Activated B cell treated with CpG ODN at 0.5 μM for 24 hours (primary cell): ENCODE results near the gene TTLL12. TPM values are rescaled to one million over a fixed set of nuclear protein-coding genes. Genes with fewer than 3 reads are reported as not detected.

Source experiments
- ATAC-seq: fragments of 200-7000 bp; cut with Tn5 transposase; one replicate; pipeline ENCODE4 v1.10.0; 2021; ENCODE audit warnings: low read depth, mild to moderate bottlenecking, moderate library complexity
- CTCF ChIA-PET: fragments of 350-600 bp; sonication (Branson Sonifier 250); formaldehyde crosslinking; loops from one replicate; lab custom pipeline; 2021; ENCODE audit warnings: antibody characterized with exemption; lab: Charles Lee
- POLR2A ChIA-PET: fragments of 350-600 bp; sonication (Branson Sonifier 250); formaldehyde crosslinking; loops from one replicate; lab custom pipeline; 2021; ENCODE audit warnings: antibody characterized with exemption; lab: Charles Lee
- DNase-seq: peaks from one replicate; pipeline ENCODE4 v3.0.0; 2022
- H3K27ac Mint-ChIP-seq: one replicate; pipeline ENCODE4 v1.8.0; 2020; ENCODE audit warnings: mixed read lengths
- H3K27me3 Mint-ChIP-seq: one replicate; pipeline ENCODE4 v1.8.0; 2021; ENCODE audit warnings: mixed read lengths
- H3K36me3 Mint-ChIP-seq: one replicate; pipeline ENCODE4 v1.8.0; 2021; ENCODE audit warnings: low read depth, mixed read lengths
- H3K4me1 Mint-ChIP-seq: one replicate; pipeline ENCODE4 v1.8.0; 2021; ENCODE audit warnings: mixed read lengths
- H3K4me3 Mint-ChIP-seq: one replicate; pipeline ENCODE4 v1.8.0; 2020; ENCODE audit warnings: mild to moderate bottlenecking, mixed read lengths
- H3K9me3 Mint-ChIP-seq: one replicate; pipeline ENCODE4 v1.8.0; 2020; ENCODE audit warnings: mixed read lengths
- intact Hi-C: fragments of 100-400 bp; cut with micrococcal nuclease; formaldehyde crosslinking; loops from one replicate; pipeline ENCODE4 v1.15.1; 2024
- total RNA-seq: library from RNA; stranded (reverse); gene quantifications from 2 replicates; pipeline ENCODE4 v1.2.3, GENCODE V29; 2022
- TF ChIP-seq, protein P1 (sequence below): fragments of 200-600 bp; IDR thresholded peaks from one replicate; pipeline ENCODE4 v1.8.0; 2022; ENCODE audit warnings: antibody characterized with exemption, mild to moderate bottlenecking

The TTLL12 gene
- total RNA-seq, 1 donor from 2014 or later, result 31.5 TPM

DNA sequence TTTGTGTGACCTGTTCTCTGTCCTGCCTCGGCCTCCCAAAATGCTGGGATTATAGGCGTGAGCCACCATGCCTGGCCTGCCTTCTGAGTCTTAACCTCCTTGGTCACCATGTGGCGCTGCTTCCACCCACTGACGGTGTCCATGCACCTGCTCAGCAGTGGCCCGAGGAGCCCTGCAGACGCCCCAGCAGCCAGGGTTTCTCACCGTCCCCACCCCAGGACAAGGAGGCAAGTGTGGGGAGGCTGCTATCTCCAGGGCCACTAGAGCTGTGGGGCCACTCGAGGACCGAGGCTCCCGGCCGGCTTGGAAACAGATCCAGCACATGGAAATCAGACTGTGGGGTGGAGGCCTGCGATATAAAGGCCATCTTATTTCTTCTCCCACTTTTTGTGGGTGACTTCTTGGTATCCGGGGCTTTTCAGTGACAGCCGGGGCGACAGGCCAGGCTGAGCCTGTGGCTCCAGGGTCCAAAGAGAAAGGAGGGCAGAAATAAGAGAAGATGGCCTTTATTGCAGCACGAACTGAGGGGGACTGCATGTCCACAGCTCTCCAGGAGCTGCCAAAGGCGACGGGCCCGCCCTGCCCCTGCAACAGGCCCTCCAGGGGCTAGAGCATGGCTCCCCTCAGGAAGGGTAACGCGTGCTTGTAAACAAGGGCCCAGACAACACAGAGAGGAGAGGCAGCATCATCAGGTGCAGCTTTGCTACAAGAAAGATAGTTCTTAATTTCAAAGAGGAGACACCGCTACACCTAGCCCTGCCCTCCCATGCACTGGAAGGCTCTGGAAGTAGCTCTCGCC is 20.6 kb downstream of the TTLL12 start:
- H3K27ac Mint-ChIP-seq, result no peak overlapping the region

DNA sequence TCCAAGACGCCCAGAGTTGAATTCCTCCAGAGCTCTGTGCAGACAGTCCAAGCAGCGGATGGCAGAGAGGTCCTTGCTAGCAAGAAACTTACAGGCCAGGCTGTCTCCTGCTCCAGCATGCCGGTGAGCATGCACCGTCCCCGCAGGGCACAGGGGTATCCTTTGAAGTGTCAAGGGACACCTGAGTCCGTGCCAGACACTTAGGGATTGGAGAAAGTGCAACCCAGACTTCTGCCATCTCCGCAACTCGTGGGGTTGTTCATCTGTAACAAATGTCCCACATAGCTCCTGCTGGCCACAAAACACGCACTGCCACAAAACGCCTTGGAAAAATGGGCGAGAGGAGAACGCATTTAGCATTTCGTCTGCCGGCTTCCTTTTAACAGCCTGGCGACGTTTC is 22.3 kb downstream of the TTLL12 start:
- POLR2A ChIA-PET, result interaction anchor here (1.0 kb wide), 1 partner anchor 20 kb away, joined by 4 read pairs; no protein-coding TSS in a partner anchor
- DNase-seq (no peak), ATAC-seq (no peak)
- Mint-ChIP-seq H3K27me3 (no peaks in the 10 kb centered on the region), H3K9me3 (no peaks in the 10 kb centered on the region), H3K4me1 (peaks cover 11% of the 10 kb centered on the region), H3K27ac (no peak overlapping the region), H3K4me3 (no peak overlapping the region), H3K36me3 (peaks cover 20% of the 10 kb centered on the region)
- CTCF ChIA-PET, result no interaction called here
- intact Hi-C loops, result no loop called here
- TF ChIP-seq, protein P1, sequence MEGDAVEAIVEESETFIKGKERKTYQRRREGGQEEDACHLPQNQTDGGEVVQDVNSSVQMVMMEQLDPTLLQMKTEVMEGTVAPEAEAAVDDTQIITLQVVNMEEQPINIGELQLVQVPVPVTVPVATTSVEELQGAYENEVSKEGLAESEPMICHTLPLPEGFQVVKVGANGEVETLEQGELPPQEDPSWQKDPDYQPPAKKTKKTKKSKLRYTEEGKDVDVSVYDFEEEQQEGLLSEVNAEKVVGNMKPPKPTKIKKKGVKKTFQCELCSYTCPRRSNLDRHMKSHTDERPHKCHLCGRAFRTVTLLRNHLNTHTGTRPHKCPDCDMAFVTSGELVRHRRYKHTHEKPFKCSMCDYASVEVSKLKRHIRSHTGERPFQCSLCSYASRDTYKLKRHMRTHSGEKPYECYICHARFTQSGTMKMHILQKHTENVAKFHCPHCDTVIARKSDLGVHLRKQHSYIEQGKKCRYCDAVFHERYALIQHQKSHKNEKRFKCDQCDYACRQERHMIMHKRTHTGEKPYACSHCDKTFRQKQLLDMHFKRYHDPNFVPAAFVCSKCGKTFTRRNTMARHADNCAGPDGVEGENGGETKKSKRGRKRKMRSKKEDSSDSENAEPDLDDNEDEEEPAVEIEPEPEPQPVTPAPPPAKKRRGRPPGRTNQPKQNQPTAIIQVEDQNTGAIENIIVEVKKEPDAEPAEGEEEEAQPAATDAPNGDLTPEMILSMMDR, result no peak

More for the DNA sequence above, 20.6 kb downstream of the TTLL12 start:
- DNase-seq, result no peak
- Mint-ChIP-seq H3K4me1 (peaks cover 11% of the 10 kb centered on the region), H3K36me3 (peaks cover 33% of the 10 kb centered on the region), H3K4me3 (no peak overlapping the region), H3K9me3 (no peaks in the 10 kb centered on the region), H3K27me3 (no peaks in the 10 kb centered on the region)
- intact Hi-C loops, result no loop called here
- TF ChIP-seq, protein P1, result no peak
- no peak for ATAC-seq
- POLR2A ChIA-PET, result no interaction called here
- CTCF ChIA-PET, result no interaction called here

DNA sequence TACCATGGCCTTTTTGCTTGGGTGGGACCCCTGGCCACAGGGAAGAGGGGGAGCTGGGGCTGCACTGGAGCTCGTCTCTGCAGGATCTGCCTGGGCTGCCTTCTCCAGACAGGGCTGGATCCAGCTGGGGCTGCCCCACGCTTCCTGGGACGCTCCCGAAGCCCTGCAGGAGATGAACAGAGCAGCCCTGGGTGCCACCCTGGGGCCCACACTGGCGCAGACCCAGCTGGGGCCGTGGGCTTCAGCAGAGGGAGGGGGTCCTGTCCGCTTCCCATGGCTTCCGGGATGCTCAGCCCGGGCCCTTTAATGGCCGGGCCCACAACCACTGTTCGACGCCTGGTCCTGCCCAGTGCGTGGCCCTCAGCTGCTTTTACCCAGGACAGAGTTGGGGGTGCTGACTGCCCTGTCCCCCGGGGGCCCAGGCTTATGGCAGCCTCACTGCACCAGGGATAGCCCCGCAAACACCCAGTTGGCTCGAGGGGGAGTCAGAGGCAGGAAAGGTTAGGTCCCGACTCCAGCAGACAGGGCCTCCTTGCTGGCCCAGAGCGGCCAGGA is 23.6 kb downstream of the TTLL12 start:
- ATAC-seq, result no peak
- no peaks in the 10 kb centered on the region for H3K27me3 Mint-ChIP-seq
- H3K4me3 Mint-ChIP-seq, result no peak overlapping the region
- POLR2A ChIA-PET, result no interaction called here
- no peaks in the 10 kb centered on the region for H3K9me3 Mint-ChIP-seq
- H3K36me3 Mint-ChIP-seq, result peaks cover 13% of the 10 kb centered on the region
- TF ChIP-seq, protein P1, result no peak
- CTCF ChIA-PET, result no interaction called here
- peaks cover 14% of the 10 kb centered on the region for H3K4me1 Mint-ChIP-seq
- DNase-seq, result no peak
- intact Hi-C loops, result no loop called here
- H3K27ac Mint-ChIP-seq, result no peak overlapping the region

GRCh38 chr22:43162412-43163150 is 24.4 kb downstream of the TTLL12 start:
- ChIA-PET POLR2A (no interaction called here), CTCF (no interaction called here)
- ATAC-seq (no peak), DNase-seq (no peak)
- intact Hi-C loops, result no loop called here
- TF ChIP-seq, protein P1, result no peak
- Mint-ChIP-seq H3K27ac (no peak overlapping the region), H3K27me3 (no peaks in the 10 kb centered on the region), H3K4me3 (no peak overlapping the region), H3K9me3 (no peaks in the 10 kb centered on the region), H3K4me1 (peaks cover 14% of the 10 kb centered on the region), H3K36me3 (peaks cover 7% of the 10 kb centered on the region)

GRCh38 chr22:43160497-43161126 is 26.3 kb downstream of the TTLL12 start:
- DNase-seq (no peak), ATAC-seq (no peak)
- intact Hi-C loops, result no loop called here
- Mint-ChIP-seq H3K4me1 (peaks cover 19% of the 10 kb centered on the region), H3K9me3 (no peaks in the 10 kb centered on the region), H3K4me3 (no peak overlapping the region), H3K27ac (no peak overlapping the region), H3K27me3 (no peaks in the 10 kb centered on the region), H3K36me3 (peaks cover 2% of the 10 kb centered on the region)
- ChIA-PET POLR2A (no interaction called here), CTCF (no interaction called here)
- TF ChIP-seq, protein P1, result no peak
